Nephron progenitor cell (in vitro differentiated cells): ENCODE measurements around the gene ASAP2.

ENCODE experiments used
- DNase-seq: peaks from one replicate; pipeline ENCODE4 v3.0.0; 2021
- H3K27ac Mint-ChIP-seq: 2 replicates; pipeline ENCODE4 v1.8.0; 2021; ENCODE audit warnings: mild to moderate bottlenecking, moderate library complexity, mixed read lengths
- H3K27me3 Mint-ChIP-seq: 2 replicates; pipeline ENCODE4 v1.8.0; 2021; ENCODE audit warnings: mild to moderate bottlenecking, low read depth, mixed read lengths; ENCODE audit not compliant: poor library complexity
- H3K36me3 Mint-ChIP-seq: 2 replicates; pipeline ENCODE4 v1.8.0; 2021; ENCODE audit warnings: low read depth, mixed read lengths
- H3K4me1 Mint-ChIP-seq: 2 replicates; pipeline ENCODE4 v1.8.0; 2021; ENCODE audit warnings: mixed read lengths
- H3K4me3 Mint-ChIP-seq: 2 replicates; pipeline ENCODE4 v1.8.0; 2021; ENCODE audit warnings: mild to moderate bottlenecking, moderate library complexity, mixed read lengths
- H3K9me3 Mint-ChIP-seq: 2 replicates; pipeline ENCODE4 v1.8.0; 2021; ENCODE audit warnings: mild to moderate bottlenecking, moderate library complexity, mixed read lengths
- TF ChIP-seq, protein P1 (sequence below): fragments of 200-600 bp; sonication (generic); IDR thresholded peaks from 2 replicates; pipeline ENCODE4 v1.5.0; 2021; ENCODE audit warnings: antibody characterized with exemption

The ASAP2 gene

DNA sequence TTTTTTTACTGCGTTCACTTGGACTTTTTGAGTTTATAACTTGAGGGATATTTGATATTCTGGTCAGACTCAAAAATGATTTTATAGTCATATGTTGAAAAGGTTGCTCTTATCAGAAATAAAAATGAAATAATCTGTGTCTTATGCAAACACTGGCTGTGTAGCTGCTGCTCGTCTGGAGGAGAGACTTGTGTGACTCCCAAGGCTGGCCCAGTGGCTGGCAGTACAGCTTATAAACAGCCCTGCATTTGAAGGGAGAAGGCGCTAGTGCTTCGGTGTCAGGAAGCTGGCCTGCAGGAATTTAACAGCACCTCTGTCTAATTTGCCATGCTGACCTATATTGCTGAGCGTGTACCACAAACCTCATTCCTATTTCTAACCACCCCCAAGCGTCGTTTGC lies 74.5 kb downstream of the ASAP2 start:
- peaks cover 81% of the 10 kb centered on the region for H3K4me1 Mint-ChIP-seq
- peaks cover under 1% of the 10 kb centered on the region for H3K27me3 Mint-ChIP-seq
- peaks cover 43% of the 10 kb centered on the region for H3K36me3 Mint-ChIP-seq
- H3K27ac Mint-ChIP-seq, result peak overlapping the region; percentile 50
- TF ChIP-seq, protein P1, sequence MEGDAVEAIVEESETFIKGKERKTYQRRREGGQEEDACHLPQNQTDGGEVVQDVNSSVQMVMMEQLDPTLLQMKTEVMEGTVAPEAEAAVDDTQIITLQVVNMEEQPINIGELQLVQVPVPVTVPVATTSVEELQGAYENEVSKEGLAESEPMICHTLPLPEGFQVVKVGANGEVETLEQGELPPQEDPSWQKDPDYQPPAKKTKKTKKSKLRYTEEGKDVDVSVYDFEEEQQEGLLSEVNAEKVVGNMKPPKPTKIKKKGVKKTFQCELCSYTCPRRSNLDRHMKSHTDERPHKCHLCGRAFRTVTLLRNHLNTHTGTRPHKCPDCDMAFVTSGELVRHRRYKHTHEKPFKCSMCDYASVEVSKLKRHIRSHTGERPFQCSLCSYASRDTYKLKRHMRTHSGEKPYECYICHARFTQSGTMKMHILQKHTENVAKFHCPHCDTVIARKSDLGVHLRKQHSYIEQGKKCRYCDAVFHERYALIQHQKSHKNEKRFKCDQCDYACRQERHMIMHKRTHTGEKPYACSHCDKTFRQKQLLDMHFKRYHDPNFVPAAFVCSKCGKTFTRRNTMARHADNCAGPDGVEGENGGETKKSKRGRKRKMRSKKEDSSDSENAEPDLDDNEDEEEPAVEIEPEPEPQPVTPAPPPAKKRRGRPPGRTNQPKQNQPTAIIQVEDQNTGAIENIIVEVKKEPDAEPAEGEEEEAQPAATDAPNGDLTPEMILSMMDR, result no peak
- DNase-seq, result no peak
- no peak overlapping the region for H3K4me3 Mint-ChIP-seq
- H3K9me3 Mint-ChIP-seq, result no peaks in the 10 kb centered on the region

DNA sequence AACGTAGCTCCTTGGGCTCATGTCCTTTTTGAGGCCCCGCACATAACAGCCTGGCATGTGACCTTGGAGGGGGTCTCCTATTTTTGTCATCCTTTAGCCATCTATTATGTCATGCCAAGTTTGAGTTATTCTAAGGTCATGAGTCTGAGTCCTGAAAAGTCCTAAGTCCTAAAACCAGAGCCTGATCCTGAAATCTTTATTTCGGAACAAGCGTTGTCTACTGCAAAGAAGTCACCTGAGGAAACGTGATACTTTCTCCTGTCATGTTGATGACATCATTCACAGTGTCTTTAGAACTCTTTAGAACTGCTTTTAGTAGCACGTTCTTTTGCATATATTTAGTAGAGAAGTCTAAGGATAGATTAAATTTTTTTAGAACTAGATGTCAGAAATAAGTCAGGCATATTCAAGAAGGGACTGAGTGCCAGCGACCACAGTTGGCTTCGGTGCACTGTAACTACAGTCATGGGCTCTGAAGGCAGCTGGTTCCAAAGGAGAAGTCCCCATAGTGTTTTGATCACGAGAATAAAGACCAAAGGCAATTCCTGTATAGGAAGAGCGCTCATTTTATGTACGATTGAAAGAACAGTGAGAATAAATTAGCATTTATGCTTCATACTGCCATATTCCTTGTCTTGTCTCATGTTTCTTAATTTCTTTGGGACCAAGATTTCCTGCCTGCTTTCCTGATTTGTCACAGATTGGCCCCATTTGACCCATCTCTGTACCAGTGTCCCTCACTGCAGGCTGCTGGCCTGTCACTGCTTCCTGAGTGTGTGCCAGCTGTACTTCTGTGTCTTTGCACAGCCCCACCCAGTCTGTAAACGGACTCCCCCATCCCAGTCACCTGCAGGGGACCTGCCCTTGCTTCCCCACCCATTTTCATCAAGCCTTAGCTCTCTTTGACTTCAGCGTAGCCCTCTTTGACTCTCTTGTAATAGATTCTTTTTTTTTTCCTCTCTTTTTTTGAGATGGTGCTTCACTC lies 75.8 kb downstream of the ASAP2 start:
- peaks cover 55% of the 10 kb centered on the region for H3K36me3 Mint-ChIP-seq
- TF ChIP-seq, protein P1, result no peak
- H3K27me3 Mint-ChIP-seq, result no peaks in the 10 kb centered on the region
- H3K4me1 Mint-ChIP-seq, result peaks cover 72% of the 10 kb centered on the region
- no peak for DNase-seq
- H3K4me3 Mint-ChIP-seq, result no peak overlapping the region
- no peaks in the 10 kb centered on the region for H3K9me3 Mint-ChIP-seq
- H3K27ac Mint-ChIP-seq, result peak overlapping the region; percentile 23

DNA sequence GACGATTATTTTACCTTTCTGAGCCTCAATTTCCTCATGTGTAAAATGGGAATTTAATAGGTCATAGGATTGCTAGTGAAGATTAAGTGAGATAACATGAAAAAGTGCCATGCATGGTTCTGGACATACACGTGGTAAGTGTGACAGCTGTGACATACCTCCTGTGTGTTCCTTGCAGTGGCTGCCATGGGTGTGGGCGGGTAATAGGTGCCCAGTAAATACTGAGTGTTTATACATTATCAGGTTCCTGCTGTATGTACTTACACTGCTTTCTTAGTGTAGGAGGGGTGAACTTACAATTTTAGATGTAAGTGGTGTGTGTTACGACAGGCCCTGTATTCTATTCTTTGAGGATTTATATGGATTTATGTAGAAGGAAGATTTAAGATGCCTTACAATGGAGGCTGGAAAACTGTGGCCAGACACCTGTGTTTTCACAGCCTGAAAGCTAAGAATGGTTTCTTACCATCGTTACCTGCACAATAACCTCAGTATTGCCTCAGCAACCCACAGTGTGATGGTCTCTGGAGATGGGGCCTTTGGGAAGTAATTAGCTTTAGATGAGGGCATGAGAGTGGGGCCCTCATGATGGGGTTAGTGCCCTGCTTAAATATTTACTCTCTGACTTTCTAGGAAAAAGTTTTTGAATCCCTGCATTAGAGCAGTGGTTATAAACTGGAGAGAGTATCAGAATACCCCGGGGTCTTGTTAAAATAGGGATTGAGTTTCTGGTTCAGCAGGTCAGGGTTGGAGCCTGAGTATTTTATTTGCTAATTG lies 78.1 kb downstream of the ASAP2 start:
- DNase-seq, result no peak
- H3K27ac Mint-ChIP-seq, result peak overlapping the region; percentile 90
- TF ChIP-seq, protein P1, result no peak

DNA sequence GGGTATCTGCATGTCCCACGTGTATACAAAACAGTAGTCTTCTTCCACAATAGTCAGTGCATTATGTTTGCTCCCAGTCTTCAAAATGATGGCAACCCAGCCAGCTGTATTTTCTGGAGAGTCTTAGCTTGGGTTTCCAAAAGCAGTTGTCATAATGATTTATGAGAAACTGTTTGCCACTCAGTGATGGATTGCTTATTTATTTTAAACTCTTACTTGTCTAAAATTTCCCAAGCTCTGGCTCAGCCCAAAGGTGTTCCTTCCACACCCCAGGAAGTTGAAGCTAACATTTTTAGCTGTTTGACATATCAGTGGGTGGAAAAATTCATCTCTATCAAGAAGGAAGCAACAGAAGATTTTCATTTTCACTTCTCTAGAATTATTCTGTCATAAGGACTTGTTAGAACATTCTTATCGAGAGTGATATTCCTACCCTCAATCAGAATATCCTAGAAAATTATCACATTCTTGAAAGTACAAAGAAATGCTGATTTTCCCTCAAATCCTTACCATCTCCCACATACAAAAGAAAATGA lies 78.8 kb downstream of the ASAP2 start:
- no peak for DNase-seq
- TF ChIP-seq, protein P1, result no peak
- Mint-ChIP-seq H3K9me3 (no peaks in the 10 kb centered on the region), H3K27me3 (no peaks in the 10 kb centered on the region), H3K27ac (no peak overlapping the region), H3K4me1 (peaks cover 66% of the 10 kb centered on the region), H3K36me3 (peaks cover 69% of the 10 kb centered on the region), H3K4me3 (no peak overlapping the region)

More for the DNA sequence above, 78.1 kb downstream of the ASAP2 start:
- no peak overlapping the region for H3K4me3 Mint-ChIP-seq
- H3K4me1 Mint-ChIP-seq, result peaks cover 73% of the 10 kb centered on the region
- no peaks in the 10 kb centered on the region for H3K9me3 Mint-ChIP-seq
- H3K27me3 Mint-ChIP-seq, result no peaks in the 10 kb centered on the region
- peaks cover 69% of the 10 kb centered on the region for H3K36me3 Mint-ChIP-seq

- DNase-seq, result no peak
- TF ChIP-seq, protein P1, result no peak
- Mint-ChIP-seq H3K27me3 (no peaks in the 10 kb centered on the region), H3K36me3 (peaks cover 69% of the 10 kb centered on the region), H3K4me1 (peaks cover 61% of the 10 kb centered on the region), H3K27ac (no peak overlapping the region), H3K9me3 (no peaks in the 10 kb centered on the region), H3K4me3 (no peak overlapping the region)
Measured at GRCh38 chr2:9285921-9286320, 79.3 kb downstream of the ASAP2 start.
